ENCODE measurements around the gene DLX1.

Gene DLX1

GRCh38 chr2:172079416-172079815 lies 5.9 kb upstream of the DLX1 start:
- TF ChIP-seq, protein P1, sequence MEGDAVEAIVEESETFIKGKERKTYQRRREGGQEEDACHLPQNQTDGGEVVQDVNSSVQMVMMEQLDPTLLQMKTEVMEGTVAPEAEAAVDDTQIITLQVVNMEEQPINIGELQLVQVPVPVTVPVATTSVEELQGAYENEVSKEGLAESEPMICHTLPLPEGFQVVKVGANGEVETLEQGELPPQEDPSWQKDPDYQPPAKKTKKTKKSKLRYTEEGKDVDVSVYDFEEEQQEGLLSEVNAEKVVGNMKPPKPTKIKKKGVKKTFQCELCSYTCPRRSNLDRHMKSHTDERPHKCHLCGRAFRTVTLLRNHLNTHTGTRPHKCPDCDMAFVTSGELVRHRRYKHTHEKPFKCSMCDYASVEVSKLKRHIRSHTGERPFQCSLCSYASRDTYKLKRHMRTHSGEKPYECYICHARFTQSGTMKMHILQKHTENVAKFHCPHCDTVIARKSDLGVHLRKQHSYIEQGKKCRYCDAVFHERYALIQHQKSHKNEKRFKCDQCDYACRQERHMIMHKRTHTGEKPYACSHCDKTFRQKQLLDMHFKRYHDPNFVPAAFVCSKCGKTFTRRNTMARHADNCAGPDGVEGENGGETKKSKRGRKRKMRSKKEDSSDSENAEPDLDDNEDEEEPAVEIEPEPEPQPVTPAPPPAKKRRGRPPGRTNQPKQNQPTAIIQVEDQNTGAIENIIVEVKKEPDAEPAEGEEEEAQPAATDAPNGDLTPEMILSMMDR (IDR thresholded peaks at IDR 0.05) = no peak
- TF ChIP-seq ZFX (IDR thresholded peaks at IDR 0.05; ENCODE audit: borderline replicate concordance) = no peak
- no peak overlapping the region for H3K27ac ChIP-seq

GRCh38 chr2:172079838-172080640 lies 5.3 kb upstream of the DLX1 start:
- TF ChIP-seq ZFX (IDR thresholded peaks at IDR 0.05; ENCODE audit: borderline replicate concordance) = no peak
- TF ChIP-seq, protein P1 (IDR thresholded peaks at IDR 0.05) = no peak
- no peak overlapping the region for H3K27ac ChIP-seq

DNA sequence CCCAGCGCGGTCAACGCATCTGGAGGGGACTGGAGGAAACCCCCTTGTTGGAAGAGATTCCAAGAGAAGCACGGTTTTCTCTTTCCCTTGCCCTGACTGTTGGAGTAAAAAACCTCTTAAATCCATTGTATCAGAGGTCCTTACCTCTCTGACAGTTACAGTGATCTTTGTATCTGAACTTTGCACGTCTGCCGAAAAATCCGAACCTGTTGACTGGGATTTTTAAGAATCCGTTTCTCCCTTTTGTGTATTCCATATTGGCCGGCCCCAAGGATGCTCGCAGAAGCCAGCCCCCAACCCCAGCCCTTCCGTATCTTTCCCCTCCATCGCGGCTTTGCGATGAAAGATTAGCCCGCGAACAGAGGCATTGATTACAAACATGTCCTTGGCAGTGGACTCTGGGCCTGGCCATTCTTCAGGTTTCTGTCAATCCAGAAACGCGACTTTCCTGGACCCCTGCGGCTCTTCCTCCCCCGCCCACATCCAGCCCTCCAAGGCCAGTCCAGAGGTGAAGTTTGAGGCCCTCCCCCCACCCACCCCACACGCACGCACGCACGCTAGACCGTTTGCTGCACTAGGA lies 4.6 kb upstream of the DLX1 start:
- TF ChIP-seq ZFX (IDR thresholded peaks at IDR 0.05; ENCODE audit: borderline replicate concordance) = no peak
- TF ChIP-seq, protein P1 (IDR thresholded peaks at IDR 0.05) = no peak

GRCh38 chr2:172081221-172082022 lies 3.9 kb upstream of the DLX1 start:
- no peak overlapping the region for H3K27ac ChIP-seq
- TF ChIP-seq, protein P1 (IDR thresholded peaks at IDR 0.05) = no peak
- TF ChIP-seq ZFX (IDR thresholded peaks at IDR 0.05; ENCODE audit: borderline replicate concordance) = no peak

More for the DNA sequence above, 4.6 kb upstream of the DLX1 start:
- no peak overlapping the region for H3K27ac ChIP-seq

GRCh38 chr2:172082105-172082943 lies 3.0 kb upstream of the DLX1 start:
- H3K27ac ChIP-seq = no peak overlapping the region
- TF ChIP-seq, protein P1 (IDR thresholded peaks at IDR 0.05) = no peak

DNA sequence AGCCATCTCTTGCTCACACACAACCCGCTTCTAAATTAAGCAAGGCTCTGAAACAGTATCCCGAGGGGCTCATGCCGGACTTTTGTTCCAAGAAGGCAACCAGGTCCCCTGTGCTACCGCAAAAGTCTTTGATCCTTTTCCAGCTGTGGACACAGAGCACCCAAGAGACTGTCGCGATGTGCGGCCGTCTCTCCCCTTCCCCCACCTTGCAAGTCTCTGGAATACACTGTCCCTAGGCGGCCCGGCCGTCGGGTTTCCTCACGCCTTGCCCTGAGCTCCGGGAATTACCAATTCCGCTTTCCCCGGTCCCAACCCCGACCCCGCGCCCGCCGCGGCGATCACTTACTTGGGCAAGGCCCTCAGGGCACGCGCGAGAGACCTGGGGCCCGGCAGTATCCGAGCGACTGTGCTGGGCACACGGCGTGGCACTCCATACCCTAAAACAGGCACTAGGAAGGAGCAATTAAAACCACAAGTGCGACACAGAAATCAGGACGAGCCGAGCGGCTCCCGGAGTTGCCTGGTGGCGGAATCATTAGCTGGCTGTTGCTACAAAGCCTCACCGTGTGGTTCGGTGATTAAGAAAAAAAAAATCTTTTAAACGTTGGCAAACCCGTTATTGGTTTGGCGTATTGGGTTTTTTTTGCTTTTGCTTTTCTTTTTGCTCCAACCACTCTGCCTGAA lies 2.2 kb upstream of the DLX1 start:
- H3K27ac ChIP-seq = no peak overlapping the region
- TF ChIP-seq, protein P1 (IDR thresholded peaks at IDR 0.05) = no peak
- no peak for TF ChIP-seq ZFX (IDR thresholded peaks at IDR 0.05; ENCODE audit: borderline replicate concordance)

Data from 22Rv1 (cell line).